NCI-H1694 treated with DMSO at 0.1 percent for 48 hours (cell line): ENCODE measurements around the gene PRRC2C.
"Not testable (repeated sequence)": the region's sequence is repeated elsewhere in the genome, so short reads cannot be mapped to it uniquely, and the experiment has no call there.

Source experiments
- DNase-seq: peaks from one replicate; lab custom pipeline; 2025; lab: John Stamatoyannopoulos, UW

The PRRC2C gene

GRCh38 chr1:171485375-171486047 lies at the start of gene PRRC2C:
Gene PRRC2C, plus strand, starts transcription at chr1:171485530. Its CDS starts 26,559 bp downstream, at chr1:171512089.
- peak; percentile 97 for DNase-seq

GRCh38 chr1:171438441-171438840 lies 46.9 kb upstream of the PRRC2C start:
- no peak for DNase-seq

- DNase-seq, result not testable (repeated sequence)
Measured at GRCh38 chr1:171440201-171440600, 45.1 kb upstream of the PRRC2C start.

GRCh38 chr1:171441278-171441895 lies 43.9 kb upstream of the PRRC2C start:
- not testable (repeated sequence) for DNase-seq

- DNase-seq, result no peak
Measured at GRCh38 chr1:171446386-171446785, 38.9 kb upstream of the PRRC2C start.

- DNase-seq, result no peak
Measured at GRCh38 chr1:171455967-171456366, 29.4 kb upstream of the PRRC2C start.

GRCh38 chr1:171457412-171457811 lies 27.9 kb upstream of the PRRC2C start:
- peak; percentile 11 for DNase-seq

- no peak for DNase-seq
Measured at GRCh38 chr1:171460018-171460620, 25.2 kb upstream of the PRRC2C start.

GRCh38 chr1:171467626-171468025 lies 17.7 kb upstream of the PRRC2C start:
- no peak for DNase-seq

- no peak for DNase-seq
Measured at GRCh38 chr1:171468120-171468750, 17.1 kb upstream of the PRRC2C start.

- DNase-seq, result no peak
Measured at GRCh38 chr1:171470726-171471125, 14.6 kb upstream of the PRRC2C start.

GRCh38 chr1:171472183-171472647 lies 13.1 kb upstream of the PRRC2C start:
- no peak for DNase-seq

- no peak for DNase-seq
Measured at GRCh38 chr1:171476829-171477228, 8.5 kb upstream of the PRRC2C start.

- DNase-seq, result no peak
Measured at GRCh38 chr1:171477804-171478203, 7.5 kb upstream of the PRRC2C start.

GRCh38 chr1:171480035-171480434 lies 5.3 kb upstream of the PRRC2C start:
- DNase-seq, result no peak

GRCh38 chr1:171484760-171485374 lies 463 bp upstream of the PRRC2C start:
- DNase-seq, result no peak

GRCh38 chr1:171486048-171486519 lies 754 bp downstream of the PRRC2C start:
- DNase-seq, result peak; percentile 37

GRCh38 chr1:171487038-171487437 lies 1.7 kb downstream of the PRRC2C start:
- DNase-seq, result no peak

- DNase-seq, result no peak
Measured at GRCh38 chr1:171488190-171488929, 3.0 kb downstream of the PRRC2C start.

- no peak for DNase-seq
Measured at GRCh38 chr1:171494076-171494475, 8.7 kb downstream of the PRRC2C start.

- no peak for DNase-seq
Measured at GRCh38 chr1:171495444-171495843, 10.1 kb downstream of the PRRC2C start.
